GM21737 (cell line): ENCODE data around the gene PLXNA3.

Experiments used
- ATAC-seq: cut with Tn5 transposase; IDR thresholded peaks from one replicate; pipeline ENCODE4 v1.9.1; 2021; ENCODE audit warnings: mild to moderate bottlenecking, moderate library complexity; ENCODE audit not compliant: unreplicated experiment

The PLXNA3 gene

DNA sequence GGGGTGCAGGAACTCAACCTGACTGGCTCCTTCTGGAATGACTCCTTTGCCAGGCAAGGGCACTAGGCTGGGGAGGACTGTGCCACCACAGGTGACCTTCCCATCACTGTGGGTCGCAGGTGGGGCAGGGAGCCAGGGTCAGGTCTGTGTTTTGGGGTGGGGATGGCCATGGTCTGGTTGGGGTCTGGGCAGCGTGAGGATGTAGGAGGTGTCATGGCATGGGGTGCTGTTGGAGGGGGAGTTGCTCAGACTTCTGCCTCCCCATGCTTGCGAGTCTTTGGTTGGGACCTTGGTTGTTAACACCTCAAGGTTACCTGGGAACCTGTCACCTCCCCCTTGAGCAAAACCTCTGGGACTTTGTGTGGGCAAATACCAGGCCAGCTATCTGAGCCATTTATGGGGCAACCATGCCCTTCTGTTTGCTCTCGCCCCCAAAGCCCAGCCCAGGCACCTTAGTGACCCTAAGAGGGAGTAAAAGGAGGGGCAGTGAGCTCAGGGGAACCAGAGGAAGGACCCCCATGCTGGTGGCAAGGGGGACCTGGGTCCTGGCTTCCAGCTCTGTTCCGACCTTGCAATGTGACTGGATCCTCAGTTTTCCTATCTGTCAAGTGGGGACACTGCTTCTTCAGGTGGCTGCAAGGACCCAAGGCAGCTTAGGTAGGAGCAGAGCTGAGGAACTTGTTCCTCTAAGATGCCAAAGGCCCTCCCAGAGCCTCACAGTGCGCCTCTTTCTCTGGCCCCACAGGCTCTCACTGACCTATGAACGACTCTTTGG, 23.5 kb upstream of the PLXNA3 start:
- no peak for ATAC-seq

DNA sequence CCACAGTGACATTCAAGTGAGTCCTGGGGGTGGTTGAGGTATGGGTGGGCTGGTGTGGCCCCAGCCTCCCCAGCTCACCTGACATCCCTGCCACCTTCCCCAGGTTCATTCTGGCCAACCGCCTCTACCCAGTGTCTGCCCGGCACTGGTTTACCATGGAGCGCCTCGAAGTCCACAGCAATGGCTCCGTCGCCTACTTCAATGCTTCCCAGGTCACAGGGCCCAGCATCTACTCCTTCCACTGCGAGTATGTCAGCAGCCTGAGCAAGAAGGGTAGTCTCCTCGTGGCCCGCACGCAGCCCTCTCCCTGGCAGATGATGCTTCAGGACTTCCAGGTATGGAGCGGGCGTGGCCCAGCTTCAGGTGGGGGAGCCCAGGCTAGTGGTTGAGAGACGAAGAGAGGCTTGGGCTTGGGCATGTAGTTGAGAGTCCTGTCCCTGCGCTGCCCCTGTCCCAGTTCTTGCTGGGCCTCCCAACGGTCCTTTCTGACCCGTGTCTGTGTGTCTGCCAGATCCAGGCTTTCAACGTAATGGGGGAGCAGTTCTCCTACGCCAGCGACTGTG, 22.8 kb upstream of the PLXNA3 start:
- ATAC-seq: no peak

DNA sequence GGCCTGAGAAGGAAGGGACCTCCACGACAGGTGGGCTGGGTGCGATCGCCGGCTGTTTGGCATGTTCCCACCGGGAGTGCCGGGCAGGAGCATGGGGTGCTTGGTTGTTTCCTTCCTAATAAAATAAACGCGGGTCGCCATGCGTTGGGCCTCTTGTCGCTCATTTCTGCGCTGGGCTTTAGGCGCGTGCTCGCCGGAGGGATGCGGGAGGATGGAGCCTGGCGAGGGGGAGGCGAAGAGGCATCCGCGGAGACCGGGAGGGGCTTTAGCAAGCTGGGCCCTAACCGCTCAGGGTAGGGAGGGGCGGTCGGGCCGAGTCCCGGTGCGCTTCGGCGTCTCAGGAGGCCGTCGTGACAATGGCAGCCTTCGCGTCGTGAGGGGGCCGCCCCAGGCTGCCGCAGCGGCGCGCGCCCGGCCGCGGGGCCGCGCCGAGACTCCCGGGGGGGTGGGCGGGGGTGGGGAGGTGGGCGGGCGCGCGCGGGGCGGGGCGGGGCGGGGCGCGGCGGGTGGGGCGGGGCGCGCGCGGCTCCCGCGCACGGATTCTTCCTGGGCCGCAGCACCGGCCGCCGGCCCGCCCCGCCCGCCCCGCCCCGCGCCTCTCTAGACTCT, 21.6 kb upstream of the PLXNA3 start:
- ATAC-seq: no peak

DNA sequence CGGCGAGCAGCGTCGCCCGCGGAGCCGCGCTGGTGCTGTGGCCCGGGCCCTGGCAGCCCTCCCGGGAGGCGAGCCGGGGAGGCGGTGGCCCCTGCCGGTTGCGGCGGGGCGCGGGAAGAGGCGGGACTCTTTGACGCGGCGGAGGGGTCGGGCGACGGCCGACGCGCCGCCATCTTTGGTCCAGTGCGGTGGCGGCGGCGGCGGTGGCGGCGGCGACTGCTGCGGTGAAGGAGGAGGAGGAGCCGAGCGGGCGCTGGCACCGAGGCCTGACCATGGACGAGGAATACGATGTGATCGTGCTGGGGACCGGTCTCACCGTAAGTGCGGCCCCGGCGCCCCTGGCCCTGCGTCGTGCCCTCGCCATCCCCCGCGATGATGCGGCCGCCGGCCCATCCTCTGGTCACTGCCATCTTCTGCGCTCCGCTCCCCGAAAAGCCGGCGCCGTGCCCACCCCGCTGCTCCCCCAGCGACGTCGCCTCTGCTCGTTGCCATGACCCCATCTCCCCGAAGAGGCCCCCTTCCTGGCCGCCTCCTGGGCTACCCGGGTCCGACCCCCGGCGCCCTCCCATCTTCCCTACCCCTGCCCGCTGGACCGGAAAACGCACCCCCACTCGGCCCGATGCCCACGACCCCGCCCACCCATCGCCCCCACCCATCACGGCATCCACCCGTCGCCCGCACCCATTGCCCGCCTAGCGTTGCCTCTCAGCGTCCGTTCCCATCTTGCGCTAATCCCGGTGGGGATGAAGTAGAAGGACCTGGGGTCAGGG, 20.9 kb upstream of the PLXNA3 start, which contains the start of gene GDI1:
Gene GDI1, plus strand, starts transcription at position 172 of the 770 bp plus-strand sequence. Its CDS starts 101 bp downstream, at position 273.
- no peak for ATAC-seq

DNA sequence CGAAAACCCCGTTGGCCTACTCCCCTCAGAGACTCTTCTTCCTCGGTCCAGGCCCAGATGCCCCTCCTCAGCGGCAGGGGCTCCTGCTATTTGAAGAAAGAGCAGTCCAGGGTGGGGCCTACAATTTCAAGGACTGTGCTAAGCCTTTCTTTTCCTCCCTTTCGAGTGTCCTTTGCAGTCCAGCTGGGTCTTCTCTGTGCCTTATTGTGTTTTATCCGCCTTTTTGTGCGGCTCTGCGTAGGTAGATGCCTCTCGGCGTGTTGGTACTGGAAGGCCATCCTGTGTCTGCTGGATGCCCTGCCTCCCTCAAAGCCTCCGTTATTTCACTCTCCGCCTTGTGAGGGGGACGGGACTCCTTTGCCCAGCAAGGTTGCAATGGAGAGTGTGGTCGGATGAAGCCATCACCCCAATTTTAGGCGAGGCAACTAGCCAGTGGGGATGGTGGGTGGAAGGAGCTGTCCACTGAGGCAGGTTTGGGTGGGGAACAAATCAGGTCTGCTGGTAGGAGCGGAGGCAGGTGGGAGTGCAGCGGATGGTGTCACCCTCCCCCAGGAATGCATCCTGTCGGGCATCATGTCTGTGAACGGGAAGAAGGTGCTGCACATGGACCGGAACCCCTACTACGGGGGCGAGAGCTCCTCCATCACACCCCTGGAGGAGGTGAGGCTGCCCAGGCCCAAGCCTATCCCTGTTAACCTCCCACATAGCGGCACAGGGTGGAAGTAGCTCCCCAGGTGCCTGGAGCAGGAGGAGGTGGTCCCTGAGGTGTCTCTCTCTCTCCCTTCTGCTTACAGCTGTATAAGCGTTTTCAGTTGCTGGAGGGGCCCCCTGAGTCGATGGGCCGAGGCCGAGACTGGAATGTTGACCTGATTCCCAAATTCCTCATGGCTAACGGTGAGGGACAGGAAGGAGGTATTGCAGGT, 19.8 kb upstream of the PLXNA3 start:
- no peak for ATAC-seq

DNA sequence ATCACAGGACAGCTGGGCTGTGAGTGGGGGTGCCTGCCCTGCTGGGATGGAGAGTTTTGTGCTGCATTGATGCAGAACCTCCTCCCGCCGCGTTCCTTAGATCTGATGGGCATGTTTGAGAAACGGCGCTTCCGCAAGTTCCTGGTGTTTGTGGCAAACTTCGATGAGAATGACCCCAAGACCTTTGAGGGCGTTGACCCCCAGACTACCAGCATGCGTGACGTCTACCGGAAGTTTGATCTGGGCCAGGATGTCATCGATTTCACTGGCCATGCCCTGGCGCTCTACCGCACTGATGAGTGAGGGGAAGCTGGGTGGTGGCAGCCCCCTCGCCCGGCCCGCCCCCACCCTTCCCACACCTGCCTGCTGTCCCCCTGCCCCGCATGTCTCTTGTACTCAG, 18.2 kb upstream of the PLXNA3 start:
- no peak for ATAC-seq

DNA sequence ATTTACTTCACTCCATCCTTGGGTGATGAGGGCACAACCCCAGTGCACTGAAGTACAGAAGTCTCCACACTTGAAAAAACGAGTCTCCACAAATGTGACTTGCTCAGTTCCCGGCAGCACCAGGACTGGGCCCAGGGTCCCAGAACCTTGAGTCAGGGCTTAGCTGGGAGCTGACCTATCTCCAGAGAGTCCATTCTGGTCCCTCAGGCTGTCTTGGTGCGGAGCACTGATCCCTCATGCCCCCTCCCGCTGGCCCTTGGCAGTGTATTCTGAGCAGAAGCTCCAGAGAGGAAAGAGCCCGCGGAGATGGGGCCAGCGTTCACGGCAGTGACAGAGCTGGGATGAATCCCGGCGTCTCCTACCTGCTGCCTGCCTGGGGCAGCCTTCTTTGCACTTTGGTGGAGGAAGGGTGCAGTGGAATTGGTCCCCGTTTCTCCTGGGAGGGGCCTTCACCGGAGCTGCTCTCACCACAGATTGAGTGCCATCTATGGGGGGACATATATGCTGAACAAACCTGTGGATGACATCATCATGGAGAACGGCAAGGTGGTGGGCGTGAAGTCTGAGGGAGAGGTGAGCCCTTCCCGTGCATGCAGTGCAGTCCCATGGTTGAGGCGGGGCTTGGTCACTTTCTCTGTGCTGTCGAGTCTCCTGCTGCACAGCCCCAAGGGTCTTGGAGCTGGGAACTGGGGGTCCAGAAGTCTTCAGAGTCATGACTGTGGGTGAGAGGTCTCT, 17.3 kb upstream of the PLXNA3 start:
- ATAC-seq: no peak

DNA sequence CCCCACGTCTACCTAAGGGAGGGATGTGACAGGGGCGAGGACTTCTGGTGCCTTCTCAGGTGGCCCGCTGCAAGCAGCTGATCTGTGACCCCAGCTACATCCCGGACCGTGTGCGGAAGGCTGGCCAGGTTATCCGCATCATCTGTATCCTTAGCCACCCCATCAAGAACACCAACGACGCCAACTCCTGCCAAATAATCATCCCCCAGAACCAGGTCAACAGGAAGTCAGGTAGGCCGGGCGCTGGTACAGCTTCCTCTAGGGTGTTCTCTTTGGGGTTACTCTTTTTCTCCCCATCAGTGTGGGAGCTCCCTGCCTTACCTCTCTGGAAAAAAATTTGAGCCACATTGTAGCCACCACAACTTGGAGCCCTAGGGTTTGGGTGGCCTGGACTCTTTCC, 16.5 kb upstream of the PLXNA3 start:
- no peak for ATAC-seq

DNA sequence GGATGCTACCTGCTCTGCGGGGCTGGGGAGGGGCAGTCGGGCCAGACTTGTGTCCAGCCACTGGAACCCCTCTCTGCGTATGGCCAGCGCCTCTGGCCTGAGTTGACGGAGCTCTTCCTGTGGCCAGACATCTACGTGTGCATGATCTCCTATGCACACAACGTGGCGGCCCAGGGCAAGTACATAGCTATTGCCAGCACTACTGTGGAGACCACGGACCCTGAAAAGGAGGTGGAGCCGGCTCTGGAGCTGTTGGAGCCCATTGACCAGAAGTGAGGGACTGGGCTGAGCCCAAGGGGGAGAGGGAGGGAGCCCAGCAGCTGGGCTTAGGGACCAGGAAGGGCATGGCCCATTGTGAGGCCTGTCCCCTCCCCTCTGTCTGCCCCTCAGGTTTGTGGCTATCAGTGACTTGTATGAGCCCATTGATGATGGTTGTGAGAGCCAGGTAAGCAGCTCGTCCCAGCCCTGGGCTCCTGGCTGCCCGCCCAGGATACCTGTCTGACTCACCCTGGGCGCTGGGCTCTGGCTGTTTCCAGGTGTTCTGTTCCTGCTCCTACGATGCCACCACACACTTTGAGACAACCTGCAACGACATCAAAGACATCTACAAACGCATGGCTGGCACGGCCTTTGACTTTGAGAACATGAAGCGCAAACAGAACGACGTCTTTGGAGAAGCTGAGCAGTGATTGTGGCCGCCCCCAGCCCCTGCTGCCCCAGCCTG, 15.9 kb upstream of the PLXNA3 start:
- no peak for ATAC-seq

DNA sequence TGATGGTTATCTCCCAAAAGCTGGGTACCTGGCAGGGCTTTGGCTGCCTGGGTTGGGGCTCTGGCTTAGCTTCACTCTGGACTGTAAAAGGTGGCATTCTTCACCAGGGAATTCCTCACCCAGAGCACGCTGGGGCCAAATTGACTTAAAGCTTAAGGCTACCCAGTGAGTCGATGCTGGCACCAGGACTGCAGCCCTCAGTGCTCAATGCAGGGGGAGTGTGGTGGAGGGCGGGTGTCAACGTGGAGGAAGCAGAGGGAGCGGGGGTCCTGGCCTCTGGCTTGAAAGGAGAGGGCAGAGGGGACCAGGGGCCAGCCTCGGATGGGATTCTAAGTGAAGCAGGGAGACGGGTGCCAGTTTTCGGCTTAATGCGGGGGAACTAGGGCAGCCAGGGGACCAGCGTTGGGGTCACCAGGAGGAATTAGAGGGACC, 14.6 kb upstream of the PLXNA3 start:
- no peak for ATAC-seq

DNA sequence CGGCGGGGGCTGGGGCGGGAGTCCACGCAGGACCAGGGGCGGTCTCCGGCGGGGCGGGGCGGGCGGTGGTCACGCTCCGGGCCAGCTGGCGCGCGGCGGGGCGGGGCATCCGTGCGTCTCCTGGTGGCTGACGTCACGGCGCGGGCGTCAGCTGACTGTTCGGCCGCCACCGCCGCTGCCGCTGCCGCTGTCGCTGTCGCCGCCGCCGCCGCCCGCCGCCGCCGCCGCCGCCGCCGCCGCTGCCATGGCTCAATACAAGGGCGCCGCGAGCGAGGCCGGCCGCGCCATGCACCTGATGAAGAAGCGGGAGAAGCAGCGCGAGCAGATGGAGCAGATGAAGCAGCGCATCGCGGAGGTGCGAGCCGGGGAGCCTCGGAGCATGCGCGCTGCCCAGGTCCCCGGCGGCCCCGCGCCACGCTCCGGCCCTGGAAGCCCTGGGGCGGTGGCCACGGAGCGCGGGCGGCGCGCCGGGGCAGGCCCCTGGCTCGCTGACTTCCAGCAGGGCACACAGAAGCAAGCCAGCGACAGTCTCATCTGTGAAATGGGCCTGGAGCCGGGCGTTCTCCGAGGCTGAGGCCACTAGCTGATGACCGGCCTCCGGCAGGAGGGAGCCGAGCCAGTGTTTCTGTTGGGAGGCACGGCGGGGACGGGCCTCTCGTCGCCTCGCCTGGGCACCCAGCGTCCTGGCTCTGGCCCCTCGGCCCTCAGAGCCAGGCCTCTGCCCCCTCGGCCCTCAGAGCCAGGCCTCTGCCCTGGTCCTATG, 13.9 kb upstream of the PLXNA3 start, which contains the start of gene FAM50A:
Gene FAM50A, plus strand, starts transcription at position 150 of the 763 bp plus-strand sequence. Its CDS starts 95 bp downstream, at position 245.
- peak; percentile 77 for ATAC-seq

DNA sequence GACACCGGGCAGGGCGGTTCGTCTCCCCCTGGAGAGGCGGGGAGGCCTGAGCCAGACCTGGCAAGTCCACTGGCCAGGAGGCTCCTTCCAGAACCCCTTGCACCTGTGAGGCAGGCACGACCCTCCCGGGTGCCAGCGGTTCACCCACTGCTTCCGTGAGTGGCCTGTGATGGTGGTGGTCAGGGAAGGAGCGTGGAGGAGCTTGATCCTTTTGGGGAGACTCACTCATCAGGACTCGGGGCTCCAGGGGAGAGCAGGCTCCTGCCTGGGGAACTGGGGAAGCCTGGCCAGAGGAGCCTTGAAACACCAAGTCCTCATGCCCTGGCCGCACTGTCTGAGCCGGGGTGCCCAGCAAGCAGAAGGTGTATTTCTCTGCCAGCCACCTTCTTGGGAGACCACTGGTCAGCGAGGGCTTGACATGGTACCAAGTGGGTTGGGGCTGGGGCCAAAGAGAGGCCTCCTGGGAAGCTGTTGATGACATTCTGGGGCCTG, 13.3 kb upstream of the PLXNA3 start:
- no peak for ATAC-seq

DNA sequence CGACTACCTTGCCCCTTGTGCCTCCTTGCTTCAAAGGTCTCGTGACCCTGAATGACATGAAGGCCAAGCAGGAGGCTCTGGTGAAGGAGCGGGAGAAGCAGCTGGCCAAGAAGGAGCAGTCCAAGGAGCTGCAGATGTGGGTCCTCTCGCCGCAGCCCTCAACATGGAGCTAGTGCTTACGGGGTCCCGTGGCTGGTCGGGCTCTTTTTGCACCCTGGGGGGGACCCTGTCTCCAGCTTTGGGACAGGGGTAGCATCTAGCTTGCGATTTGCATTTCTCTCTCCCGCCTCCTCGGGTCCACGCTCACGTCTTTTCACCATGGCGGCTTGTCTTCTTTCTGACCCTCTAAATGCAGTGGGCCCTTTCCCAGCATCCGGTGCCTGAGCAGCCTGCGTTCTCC, 12.3 kb upstream of the PLXNA3 start:
- no peak for ATAC-seq

DNA sequence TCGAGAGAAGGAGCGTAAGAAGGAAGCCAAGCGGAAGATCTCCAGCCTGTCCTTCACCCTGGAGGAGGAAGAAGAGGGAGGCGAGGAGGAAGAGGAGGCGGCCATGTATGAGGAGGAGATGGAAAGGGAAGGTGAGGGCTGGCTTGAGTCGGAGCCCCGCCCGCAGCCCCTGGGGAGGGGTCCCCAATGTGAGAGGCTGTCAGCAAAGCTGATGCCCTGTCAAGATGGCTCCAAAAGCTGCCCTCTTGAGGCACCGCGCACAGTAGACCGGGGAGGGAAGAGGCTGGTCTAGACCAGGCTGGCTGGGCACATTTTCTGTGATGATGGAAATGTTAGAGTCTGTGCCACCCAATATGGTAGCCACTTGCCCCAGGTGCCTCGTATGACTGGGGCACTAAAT, 11.7 kb upstream of the PLXNA3 start:
- no peak for ATAC-seq

DNA sequence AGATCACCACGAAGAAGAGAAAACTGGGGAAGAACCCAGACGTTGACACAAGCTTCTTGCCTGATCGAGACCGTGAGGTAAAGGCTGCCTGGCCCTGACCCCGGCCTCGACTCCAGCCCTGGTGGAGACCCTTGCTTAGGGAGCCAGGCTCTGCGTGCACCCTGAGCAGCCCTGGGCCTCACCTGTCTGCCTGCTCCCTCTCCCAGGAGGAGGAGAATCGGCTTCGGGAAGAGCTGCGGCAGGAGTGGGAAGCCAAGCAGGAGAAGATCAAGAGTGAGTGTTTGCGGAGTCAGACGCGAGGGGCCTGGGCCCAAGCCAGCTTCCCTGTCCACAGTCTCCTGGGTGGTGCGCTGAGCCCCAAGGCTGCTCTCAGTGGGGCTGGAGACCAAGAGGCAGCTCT, 9.6 kb upstream of the PLXNA3 start:
- ATAC-seq: no peak

DNA sequence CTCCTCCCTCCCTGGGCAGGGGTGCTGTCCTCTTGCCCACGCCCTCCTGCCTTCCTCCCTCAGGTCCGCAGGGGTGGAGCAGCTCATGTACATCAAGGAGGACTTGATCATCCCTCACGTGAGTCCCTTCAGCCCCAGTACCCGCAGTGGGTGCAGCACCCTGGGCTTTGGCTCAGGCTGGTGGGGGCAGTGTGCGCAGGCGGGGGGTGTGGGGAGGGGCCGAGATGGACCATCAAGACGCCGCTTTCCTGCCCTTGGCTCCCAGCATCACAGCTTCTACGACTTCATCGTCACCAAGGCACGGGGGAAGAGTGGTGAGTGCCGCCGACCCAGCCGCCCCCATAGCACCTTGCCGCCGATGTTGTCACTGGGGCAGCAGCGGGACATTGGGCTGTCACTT, 8.5 kb upstream of the PLXNA3 start:
- ATAC-seq: no peak

DNA sequence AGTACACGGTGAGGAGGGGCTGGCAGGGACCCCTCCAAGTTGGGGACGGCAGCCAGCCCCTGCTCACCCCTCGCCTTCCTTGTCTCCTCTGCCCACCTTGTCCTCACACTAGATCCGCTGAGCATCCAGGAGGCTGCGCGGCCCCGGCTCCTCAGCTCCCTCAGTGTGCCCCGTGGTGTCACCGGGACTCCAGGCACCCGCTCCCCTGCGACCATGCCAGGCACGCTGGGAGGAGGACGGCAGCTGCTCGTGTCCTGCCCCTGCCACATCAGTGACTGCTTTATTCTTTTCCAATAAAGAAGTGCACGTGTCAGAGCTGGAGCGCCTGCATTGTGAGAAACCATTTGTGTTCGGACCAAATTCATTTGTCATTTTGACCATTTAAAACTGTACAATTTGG, 7.8 kb upstream of the PLXNA3 start:
- ATAC-seq: no peak

DNA sequence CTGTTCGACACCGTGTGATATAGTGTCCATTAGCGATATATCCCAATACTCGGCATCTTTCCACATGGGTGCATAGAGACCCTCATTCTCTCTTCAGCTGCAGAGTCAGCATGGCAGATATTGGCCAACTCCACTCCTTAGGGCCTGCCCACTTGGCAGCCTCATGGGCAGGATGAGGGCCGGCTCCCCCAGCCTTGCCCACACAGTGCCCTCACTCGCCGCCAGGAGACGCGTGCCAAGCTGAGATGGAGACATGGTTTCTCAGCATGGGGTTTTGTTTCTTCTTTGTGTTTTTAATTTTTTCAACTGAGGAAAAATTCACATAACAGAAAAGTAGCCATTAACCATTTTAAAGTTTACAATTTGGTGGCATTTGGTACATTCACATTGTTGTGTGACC, 5.3 kb upstream of the PLXNA3 start:
- no peak for ATAC-seq
